GM19372 (cell line): ENCODE results near the gene RELN.

Experiments
- ATAC-seq: cut with Tn5 transposase; IDR thresholded peaks from one replicate; pipeline ENCODE4 v1.9.1; 2021; ENCODE audit warnings: mild to moderate bottlenecking, low read depth, moderate library complexity; ENCODE audit not compliant: unreplicated experiment

RELN gene

DNA sequence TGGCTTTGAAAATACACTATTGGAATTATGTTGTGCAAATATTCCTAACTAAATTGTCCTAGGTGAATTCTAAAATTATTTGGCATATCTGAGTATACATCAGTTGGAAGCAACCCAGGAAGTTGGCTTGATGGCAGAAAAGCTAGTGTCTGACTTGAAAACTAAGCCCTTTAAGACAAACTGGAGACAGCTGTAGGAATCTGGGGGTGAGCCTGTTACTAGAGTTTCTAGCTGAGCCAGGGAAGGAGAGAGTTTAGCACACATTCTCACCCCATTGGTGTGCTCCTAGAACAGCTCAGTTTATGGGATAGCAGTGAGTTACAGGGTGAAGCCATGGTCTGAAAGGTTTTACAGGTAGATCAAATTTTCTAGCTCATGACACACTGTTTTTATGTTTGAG is 333.2 kb downstream of the RELN start:
- no peak for ATAC-seq

- ATAC-seq: no peak
Measured at GRCh38 chr7:103651593-103652377, 337.7 kb downstream of the RELN start.

DNA sequence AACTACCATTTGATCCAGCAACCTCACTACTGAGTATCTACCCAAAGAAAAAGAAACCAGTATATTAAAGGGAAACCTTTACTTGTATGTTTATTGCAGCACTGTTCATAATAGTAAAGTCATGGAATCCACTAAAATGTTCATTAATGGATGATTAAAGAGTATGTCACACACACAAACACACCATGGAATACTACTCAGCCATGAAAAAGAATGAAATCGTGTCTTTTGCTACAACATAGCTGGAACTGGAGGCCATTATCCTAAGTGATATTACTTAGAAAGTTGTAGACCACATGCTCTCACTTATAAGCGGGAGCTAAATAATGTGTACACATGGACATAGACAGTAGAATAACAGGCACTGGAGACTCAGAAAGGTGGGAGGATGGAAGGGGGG is 340.4 kb downstream of the RELN start:
- no peak for ATAC-seq

DNA sequence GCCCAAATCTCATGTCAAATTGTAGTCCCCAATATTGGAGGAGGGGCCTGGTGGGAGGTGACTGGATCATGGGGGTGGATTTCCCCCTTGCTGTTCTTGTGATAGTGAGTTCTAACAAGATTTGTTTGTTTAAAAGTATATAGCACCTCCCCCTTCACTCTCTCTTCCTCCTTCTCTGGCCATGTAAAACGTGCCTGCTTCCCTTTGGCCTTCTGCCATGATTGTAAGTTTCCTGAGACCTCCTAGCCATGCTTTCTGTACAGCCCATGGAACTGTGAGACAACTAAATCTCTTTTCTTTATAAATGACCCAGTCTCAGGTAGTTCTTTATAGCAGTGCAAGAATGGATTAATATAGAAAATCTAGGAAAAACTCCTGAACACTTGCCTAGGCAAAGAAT is 341.3 kb downstream of the RELN start:
- ATAC-seq: no peak

DNA sequence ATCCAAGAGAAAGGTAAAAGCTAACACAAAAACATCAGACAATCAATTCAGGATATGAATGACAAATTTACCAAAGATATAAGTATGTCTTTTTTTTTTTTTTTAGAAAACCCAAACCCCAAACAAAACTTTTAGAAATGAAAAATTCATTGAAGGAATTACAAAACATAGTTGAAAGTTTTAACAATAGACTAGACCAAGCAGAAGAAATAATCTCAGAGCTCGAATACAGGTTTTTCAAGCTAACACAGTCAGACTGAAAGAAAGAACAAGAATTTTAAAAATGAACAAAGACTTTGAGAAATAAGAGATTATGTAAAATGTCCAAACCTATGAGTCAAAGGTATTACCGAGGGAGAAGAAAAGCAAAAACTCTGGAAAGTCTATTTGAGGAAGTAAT is 345.1 kb downstream of the RELN start:
- no peak for ATAC-seq

GRCh38 chr7:103640031-103640779 is 349.3 kb downstream of the RELN start:
- no peak for ATAC-seq

- ATAC-seq: no peak
Measured at GRCh38 chr7:103637726-103638125, 351.7 kb downstream of the RELN start.

DNA sequence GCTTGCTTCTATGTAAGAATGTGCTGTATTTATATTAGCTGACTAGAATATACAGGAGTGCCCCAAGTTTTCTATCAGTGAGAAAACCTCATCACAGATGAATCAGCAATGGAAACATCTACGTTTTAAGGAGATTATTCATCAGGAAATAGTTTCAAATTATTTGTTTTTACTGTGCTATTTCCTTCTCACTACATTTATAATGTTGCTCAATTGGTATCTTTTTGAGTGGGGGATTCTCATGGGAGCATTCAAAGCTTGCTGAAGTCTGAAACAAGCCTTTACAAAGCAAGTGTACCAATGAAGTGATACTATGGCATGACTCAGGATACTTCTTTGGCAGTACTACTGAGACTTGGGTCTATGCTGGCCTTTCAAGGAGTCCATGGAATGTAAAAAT is 352.4 kb downstream of the RELN start:
- ATAC-seq: no peak

GRCh38 chr7:103636153-103636552 is 353.3 kb downstream of the RELN start:
- ATAC-seq: no peak

DNA sequence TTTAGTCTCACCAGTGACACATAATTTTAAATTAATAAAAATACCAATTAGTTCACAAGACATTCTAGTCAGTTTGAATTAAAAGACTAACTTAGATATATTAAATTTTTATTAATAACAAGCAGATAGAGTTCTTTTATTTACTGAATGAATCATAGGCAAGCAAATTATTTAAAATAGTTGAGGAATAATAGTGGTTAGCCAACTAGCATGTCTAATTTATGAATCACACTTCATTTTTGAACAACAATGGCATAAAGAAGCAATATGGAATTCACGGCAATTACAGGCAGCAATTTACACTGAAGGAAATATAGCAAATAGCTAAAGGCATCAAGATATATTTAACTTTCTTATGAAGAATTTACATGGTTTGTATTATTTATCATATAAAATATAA is 356.5 kb downstream of the RELN start:
- no peak for ATAC-seq

DNA sequence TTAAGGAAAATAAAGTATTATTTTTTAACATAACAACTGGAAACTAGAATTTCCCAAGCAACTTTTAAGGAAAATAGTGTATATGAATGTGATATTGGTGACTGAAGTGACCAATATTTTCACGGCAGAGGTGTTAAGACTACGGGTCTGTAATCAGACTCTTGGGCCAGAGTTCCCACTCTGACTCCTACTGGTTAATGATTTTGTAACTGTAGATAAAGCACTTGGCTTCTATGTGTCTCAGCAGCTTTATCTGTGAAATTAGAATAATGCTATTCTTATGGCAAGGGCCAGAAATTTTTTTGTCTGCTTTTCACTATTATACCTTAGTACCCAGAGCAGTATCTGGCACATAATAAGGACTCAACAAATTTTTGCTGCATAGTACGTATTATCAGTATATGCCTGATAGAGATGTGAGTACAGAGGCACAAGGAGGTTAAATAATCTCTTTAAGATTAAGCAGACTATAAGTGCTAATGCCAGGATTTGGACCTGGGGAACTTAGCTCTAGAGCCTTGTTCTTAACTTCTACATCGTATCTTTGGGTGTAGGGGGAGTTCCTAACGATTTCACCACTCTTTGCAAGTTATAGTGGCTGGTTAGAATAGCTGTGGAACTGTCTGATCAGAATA is 357.3 kb downstream of the RELN start:
- no peak for ATAC-seq

GRCh38 chr7:103630318-103630717 is 359.1 kb downstream of the RELN start:
- ATAC-seq: no peak

DNA sequence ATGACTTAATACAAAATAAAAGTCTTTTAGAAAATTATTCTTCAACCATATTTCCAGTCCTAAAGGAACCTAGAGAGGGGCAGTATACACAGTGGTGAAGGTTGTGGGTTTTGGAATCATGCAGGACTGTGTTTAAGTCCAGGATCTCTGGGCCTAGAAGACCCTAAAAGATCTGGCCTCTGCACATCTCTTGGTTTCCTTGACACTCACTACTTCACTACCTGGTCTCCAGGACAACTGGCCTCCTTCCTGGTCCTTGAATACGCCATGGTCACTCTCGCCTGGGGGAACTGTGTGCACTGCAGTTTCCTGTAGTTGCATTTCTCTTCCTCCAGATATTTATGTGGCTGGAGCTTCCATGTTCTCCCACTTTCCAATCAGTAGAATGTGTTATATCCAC is 360.7 kb downstream of the RELN start:
- ATAC-seq: no peak

DNA sequence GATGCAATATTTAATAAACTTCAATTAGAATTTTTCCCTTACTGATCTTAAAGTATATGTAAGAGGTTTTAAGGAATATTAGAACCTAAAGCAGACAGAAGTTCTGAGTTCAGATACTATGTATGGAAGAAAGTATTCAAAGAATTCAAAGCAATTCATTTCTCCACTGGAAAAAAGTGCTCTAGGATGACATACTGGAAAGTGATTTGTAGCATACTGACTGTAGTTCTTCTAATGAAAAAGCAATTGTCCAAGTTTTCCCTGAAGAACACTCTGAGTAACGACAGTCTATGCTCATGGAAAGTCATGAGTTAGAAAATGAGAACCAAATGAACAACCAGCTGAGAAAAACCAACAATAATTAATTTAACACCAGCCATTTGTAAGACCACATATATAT is 362.7 kb downstream of the RELN start:
- no peak for ATAC-seq

GRCh38 chr7:103622274-103622673 is 367.2 kb downstream of the RELN start:
- ATAC-seq: no peak

DNA sequence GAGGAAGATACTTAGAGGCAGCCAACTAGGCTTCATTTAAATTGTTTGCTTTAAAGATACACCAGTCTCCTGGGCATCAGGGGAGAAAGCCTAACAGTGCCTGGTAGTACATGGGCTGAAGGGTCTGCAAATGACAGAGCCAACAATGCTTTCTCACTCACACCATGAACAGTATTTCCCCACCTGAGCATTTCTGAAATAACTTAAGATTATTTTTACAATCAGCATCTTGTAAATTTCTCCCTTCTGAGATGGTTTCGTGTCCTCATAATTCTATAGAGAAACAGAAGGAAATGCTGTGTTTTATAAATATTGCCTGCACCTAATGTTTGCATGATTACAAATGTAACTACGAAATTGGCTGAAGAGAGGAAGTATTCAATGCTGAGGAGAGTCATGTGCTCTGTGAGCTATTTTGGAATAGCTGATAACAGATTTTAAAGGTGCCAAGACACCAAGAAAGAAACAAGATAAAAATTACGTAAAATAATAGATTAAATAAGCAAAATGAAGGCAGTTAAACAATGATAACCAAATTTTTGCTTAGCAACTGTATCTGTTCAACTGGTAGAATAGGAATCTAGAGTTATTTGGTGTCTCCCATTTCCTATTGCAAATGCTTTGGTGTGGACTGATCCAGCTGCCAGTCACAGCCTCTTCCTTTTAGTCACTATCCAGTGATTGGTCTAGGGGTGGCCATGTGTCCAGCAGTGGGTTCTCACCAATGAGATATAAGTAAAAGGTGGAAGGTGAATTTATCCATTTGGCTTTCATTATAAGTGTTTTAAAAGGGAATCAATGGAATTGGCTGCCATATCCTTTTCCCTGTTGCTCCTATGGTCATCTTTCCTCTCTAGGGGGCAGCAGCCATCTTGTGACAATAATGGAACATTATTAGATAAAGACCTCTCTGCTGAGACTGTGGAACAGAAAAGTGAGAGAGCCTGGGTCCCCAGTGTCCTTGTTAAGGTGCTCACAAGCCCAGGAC is 375.5 kb downstream of the RELN start:
- ATAC-seq: no peak

GRCh38 chr7:103609778-103610177 is 379.7 kb downstream of the RELN start:
- ATAC-seq: no peak

DNA sequence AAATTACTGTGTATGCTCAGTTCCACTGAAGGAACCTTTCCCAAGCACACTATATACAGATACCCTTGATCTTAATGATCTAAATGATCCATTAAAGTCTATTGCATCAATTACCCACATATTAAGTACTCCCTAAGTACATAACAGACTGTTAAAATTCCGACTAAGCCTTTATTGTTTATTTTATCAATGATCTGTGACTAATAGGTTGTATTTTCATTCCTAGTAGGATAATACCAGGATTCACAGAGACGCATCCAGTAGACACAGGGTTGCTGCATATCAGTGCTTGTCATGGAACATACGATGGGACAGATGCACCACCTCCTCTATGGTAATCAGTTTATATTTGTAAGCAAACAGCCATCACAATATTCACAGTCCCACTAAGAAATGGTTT is 383.8 kb downstream of the RELN start:
- ATAC-seq: no peak

GRCh38 chr7:103598326-103598905 is 391.0 kb downstream of the RELN start:
- ATAC-seq: no peak

GRCh38 chr7:103597606-103598005 is 391.9 kb downstream of the RELN start:
- no peak for ATAC-seq
